NCI-H1092 treated with DMSO at 0.1 percent for 48 hours (cell line): ENCODE measurements around the gene PRPF6.
A peak's percentile ranks its signal among the peaks of the same experiment; 100 is the strongest.
"Not testable (repeated sequence)": the region's sequence is repeated elsewhere in the genome, so short reads cannot be mapped to it uniquely, and the experiment has no call there.

Experiments used
- DNase-seq: peaks from one replicate; lab custom pipeline; 2025; lab: John Stamatoyannopoulos, UW

Gene PRPF6

DNA sequence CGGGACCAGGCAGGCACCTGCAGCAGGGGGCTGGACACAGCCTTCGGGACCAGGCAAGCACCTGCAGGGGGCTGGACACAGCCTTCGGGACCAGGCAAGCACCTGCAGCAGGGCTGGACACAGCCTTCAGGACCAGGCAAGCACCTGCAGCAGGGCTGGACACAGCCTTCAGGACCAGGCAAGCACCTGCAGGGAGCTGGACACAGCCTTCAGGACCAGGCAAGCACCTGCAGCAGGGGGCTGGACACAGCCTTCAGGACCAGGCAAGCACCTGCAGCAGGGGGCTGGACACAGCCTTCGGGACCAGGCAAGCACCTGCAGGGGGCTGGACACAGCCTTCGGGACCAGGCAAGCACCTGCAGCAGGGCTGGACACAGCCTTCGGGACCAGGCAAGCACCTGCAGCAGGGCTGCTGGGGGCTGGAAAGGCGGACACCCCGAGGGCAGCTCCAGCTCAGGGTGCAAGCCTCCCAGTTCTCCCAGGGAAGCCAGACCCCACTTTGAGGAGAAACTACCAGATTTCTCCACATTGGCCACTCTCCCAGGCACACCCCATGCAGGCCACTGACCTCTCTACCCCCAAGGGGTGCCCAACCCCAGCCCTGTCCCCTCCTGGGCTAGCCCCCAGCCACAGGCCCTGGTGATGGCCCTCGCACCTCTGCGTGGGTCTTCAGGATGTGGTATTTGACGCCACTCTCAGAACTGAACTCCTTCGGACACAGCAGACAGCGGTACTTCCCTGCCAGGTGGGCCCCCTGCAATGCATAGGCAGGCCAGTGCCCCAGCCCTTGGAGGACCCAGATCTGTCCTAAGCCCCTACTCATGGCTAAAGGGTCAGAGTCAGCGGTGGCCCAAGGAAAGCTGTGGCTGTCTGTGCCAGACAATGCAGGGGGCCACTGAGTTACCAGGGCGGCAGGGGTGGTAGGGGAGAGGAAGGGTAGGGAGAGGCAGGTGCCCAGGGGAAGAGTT lies 20.0 kb upstream of the PRPF6 start:
- not testable (repeated sequence) for DNase-seq

GRCh38 chr20:63961664-63962425 lies 19.1 kb upstream of the PRPF6 start:
- DNase-seq: no peak

- no peak for DNase-seq
Observed at GRCh38 chr20:63962426-63963347, 18.2 kb upstream of the PRPF6 start.

GRCh38 chr20:63963348-63963741 lies 17.6 kb upstream of the PRPF6 start:
- DNase-seq: no peak

DNA sequence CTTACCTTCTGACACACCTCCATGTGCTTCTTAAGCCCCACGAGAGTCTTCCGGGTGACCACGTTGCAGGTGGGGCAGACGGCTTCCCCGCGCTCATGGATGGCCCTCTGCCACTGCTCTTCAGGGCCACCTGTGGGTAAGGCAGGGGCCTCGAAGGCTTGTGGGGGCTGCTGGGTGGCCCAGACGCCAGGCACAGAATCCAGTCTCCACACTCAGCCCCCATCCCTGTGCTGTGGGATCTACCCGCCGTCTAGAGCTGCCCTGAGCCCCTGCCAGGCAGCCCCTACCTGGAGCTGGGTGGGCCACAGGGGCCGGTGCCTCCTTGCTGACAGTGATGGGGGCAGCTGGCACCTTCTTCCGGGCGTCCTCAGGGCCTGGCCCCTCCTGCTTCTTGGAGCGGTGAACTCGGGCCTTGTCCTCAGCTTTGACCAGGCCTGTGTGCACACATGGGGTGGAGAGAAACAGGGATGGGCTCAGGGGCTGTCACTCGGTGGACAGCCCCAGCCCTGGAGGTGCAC lies 17.1 kb upstream of the PRPF6 start:
- DNase-seq: no peak

- no peak for DNase-seq
Observed at GRCh38 chr20:63964412-63964811, 16.5 kb upstream of the PRPF6 start.

GRCh38 chr20:63966172-63966943 lies 14.6 kb upstream of the PRPF6 start:
- no peak for DNase-seq

GRCh38 chr20:63966944-63967322 lies 14.0 kb upstream of the PRPF6 start:
- DNase-seq: no peak

- no peak for DNase-seq
Observed at GRCh38 chr20:63967330-63968135, 13.4 kb upstream of the PRPF6 start.

GRCh38 chr20:63968136-63968927 lies 12.6 kb upstream of the PRPF6 start:
- DNase-seq: no peak

GRCh38 chr20:63968928-63969760 lies 11.8 kb upstream of the PRPF6 start:
- peak; percentile 23 for DNase-seq

DNA sequence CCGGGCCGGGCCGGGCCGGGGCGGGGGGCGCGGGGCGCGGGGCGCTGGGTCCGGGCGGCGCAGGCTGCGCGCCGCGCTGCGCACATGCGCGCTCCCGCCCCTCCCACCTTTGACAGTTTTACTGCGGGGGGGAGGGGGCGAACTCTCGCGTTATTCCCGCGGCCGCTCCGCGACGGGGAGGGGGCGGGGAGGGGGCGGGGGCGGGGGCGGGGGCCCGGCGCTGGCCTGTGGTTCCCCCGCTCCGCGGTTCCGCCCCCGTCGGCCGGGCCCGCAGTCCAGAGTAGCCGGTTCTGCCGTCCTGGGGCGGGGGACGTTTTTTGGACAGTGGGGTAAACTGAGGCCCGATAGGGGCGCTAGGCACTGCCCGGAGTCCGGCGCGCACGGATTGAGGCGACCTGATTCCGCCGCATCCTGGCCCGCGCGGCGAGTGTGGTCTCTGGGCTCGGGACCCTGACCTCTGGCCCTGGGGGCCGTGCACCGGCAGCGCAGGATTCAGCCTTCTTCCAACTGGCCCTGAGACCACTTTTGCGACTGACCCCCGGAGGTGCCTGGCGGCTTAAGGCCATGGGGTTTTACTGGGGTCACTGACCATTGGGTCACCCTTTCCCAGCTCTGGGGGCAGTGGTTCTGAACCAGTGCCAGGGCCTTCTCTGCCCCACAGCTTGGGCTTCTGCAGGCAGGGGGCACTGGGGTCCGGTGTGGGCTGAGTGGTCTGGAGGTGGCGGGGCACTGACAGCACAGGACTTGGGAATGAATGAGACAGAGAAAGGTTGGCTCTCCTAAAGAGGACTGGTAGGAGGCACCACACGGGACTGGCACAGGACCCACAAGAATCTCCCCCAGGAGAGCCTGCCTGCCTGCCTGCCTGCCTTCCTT lies 10.9 kb upstream of the PRPF6 start, which contains the start of gene ZNF512B:
ZNF512B (minus strand) TSS at position 93 of the 876 bp plus-strand sequence. CDS start 1,980 bp downstream, outside the sequence.
- peak; percentile 54 for DNase-seq

- DNase-seq: no peak
Observed at GRCh38 chr20:63970714-63971431, 10.1 kb upstream of the PRPF6 start.

DNA sequence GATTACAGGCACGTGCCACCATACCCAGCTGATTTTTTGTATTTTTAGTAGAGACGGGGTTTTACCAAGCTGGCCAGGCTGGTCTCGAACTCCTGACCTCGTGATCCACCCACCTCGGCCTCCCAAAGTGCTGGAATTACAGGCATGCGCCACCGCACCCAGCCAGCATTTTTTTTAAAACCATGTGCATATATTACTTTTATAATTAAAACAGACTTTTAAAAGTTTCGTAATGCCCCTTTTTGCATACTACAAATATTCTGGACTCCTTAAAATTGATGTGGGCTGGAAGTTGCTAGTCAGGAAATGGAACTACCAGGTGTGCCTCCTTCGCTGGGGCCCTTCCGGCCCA lies 9.0 kb upstream of the PRPF6 start:
- not testable (repeated sequence) for DNase-seq

DNA sequence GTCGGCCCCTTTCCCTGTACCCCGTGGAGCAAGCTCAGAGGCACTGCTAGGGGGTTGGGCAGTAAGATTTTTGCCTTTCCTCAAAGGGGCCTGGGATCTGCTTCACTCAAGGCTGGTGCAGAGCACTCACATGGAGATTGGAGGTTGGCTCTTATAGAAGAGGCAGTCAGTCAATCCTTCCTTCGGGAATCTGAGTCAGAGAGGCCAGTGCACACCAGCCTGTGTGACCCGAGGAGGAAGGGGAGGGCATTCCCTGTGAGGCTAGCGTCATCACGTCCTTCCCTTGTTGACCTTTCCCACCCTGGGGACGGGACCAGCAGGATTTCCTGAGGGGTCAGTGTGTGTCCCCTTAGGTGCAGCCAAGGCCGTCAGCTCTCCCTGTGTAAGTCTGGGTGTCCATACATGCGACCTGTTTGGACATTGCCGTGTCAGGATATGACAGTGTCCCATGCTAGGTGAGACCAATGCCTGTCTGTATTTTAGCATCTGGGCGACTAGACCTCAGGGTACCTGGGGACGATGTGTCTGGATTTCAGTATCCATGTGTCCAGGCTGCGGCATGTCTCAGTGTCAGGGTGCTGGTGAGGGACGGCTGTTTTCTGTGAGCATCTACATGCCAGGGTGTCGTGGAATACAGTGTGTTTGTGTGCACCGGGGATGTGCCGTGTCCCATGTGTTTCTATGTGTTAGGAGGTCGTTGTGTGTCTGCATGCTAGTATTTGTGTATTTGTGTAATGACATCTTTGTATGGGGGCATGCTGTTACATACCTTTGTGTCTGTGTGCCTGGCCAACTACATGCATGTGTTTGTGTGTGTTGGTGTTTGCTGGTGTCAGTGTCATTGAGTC lies 8.4 kb upstream of the PRPF6 start:
- DNase-seq: no peak

DNA sequence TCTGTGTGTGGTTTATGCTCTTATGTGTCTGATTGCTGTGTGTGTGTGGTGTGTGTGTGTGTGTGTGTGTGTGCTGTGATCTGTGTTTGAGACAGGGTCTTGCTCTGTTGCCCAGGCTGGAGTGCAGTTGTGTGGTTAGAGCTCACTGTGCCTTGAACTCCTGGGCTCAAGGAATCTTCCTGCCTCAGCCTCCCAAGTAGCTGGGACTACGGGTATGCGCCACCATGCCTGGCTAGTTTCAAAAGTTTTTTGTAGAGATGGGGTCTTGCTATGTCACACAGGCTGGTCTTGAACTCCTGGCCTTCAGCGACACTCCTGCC lies 7.8 kb upstream of the PRPF6 start:
- no peak for DNase-seq
